Panc1 (cell line): ENCODE results near the gene TUB. TPM values are rescaled to one million over a fixed set of nuclear protein-coding genes. Genes with fewer than 3 reads are reported as not detected.

Experiments used
- ATAC-seq: fragments of 200-7000 bp; cut with Tn5 transposase; 2 replicates; pipeline ENCODE4 v1.9.1; 2020; ENCODE audit warnings: mild to moderate bottlenecking, moderate library complexity
- BruUV-seq: library from RNA; stranded (reverse); fragments of 400-500 nt; replicated peaks from 2 replicates; lab custom pipeline; 2021; lab: Mats Ljungman, UMichigan
- CTCF ChIA-PET: fragments of 300-600 bp; sonication (Branson Sonifier 250); formaldehyde crosslinking; loops from one replicate; lab custom pipeline; 2022; ENCODE audit warnings: antibody characterized with exemption; lab: Charles Lee
- POLR2A ChIA-PET: fragments of 300-600 bp; sonication (Branson Sonifier 250); formaldehyde crosslinking; loops from one replicate; lab custom pipeline; 2022; ENCODE audit warnings: antibody characterized with exemption; lab: Charles Lee
- DNase-seq: peaks from one replicate; pipeline ENCODE4 v3.0.0-alpha.2; 2010; ENCODE audit warnings: low read depth, low spot score
- H3K27ac ChIP-seq: 2 replicates; pipeline ENCODE4 v1.5.1; 2011; ENCODE audit warnings: mild to moderate bottlenecking, low read length, inconsistent platforms
- H3K27me3 ChIP-seq: fragments of 200-500 bp; sonication (Bioruptor generic); 2 replicates; pipeline ENCODE4 v1.6.0; 2014; ENCODE audit warnings: low read length, inconsistent platforms; ENCODE audit not compliant: control insufficient read depth, insufficient read depth
- H3K36me3 ChIP-seq: fragments of 200-500 bp; sonication (Bioruptor generic); 2 replicates; pipeline ENCODE4 v1.5.1; 2014; ENCODE audit warnings: inconsistent platforms, mild to moderate bottlenecking, low read length, moderate library complexity; ENCODE audit not compliant: control insufficient read depth, insufficient read depth
- H3K4me1 ChIP-seq: 2 replicates; pipeline ENCODE4 v1.5.1; 2011; ENCODE audit warnings: inconsistent platforms, mild to moderate bottlenecking, low read length, moderate library complexity; ENCODE audit not compliant: control insufficient read depth, insufficient read depth
- H3K4me3 ChIP-seq, 2 experiments: 2 replicates each; pipeline ENCODE4 v1.5.1; 2011 to 2012; ENCODE audit warnings: low read depth in 2 of 2, low read length in 2 of 2, mild to moderate bottlenecking in 2 of 2, inconsistent platforms in 1 of 2, moderate library complexity in 1 of 2
- H3K9me3 ChIP-seq: fragments of 200-500 bp; sonication (Bioruptor generic); 2 replicates; pipeline ENCODE4 v1.5.1; 2014; ENCODE audit warnings: low read depth, mild to moderate bottlenecking, inconsistent platforms, low read length, moderate library complexity; ENCODE audit not compliant: control insufficient read depth, insufficient read depth
- POLR2AphosphoS5 ChIP-seq: IDR thresholded peaks from 2 replicates; pipeline ENCODE4 v1.6.1; 2012; ENCODE audit warnings: mild to moderate bottlenecking, low read depth, low read length, moderate library complexity
- SIN3A ChIP-seq: IDR thresholded peaks from 2 replicates; pipeline ENCODE4 v1.6.1; 2012; ENCODE audit warnings: low read depth, mild to moderate bottlenecking, low read length, moderate library complexity, borderline replicate concordance; ENCODE audit not compliant: insufficient read depth
- TCF7L2 ChIP-seq: IDR thresholded peaks from 2 replicates; pipeline ENCODE4 v1.6.1; 2011; ENCODE audit warnings: mild to moderate bottlenecking, low read depth, low read length, inconsistent platforms
- in situ Hi-C: cut with HindIII; loops from 2 replicates; pipeline ENCODE4 v1.10.0; 2016; ENCODE audit warnings: low sequenced_read_pairs, low pct_unique_long_range_greater_than_20kb
- intact Hi-C: fragments of 100-400 bp; cut with micrococcal nuclease; formaldehyde crosslinking; loops from one replicate; pipeline ENCODE4 v1.10.0; 2022; ENCODE audit not compliant: unreplicated experiment
- total RNA-seq: library from RNA; stranded (reverse); gene quantifications from one replicate; pipeline ENCODE4 v1.2.1, GENCODE V29; 2021; ENCODE audit not compliant: unreplicated experiment
- TF ChIP-seq, protein P1 (sequence below): fragments of 450-650 bp; IDR thresholded peaks from 2 replicates; pipeline ENCODE4 v1.5.1; 2017; ENCODE audit warnings: mild to moderate bottlenecking
- TF ChIP-seq, protein P2 (sequence below), 2 experiments: IDR thresholded peaks; 2 replicates each; pipeline ENCODE4 v1.6.1; 2011 to 2012; ENCODE audit warnings: low read depth in 2 of 2, control low read depth in 1 of 2, low read length in 1 of 2, mild to moderate bottlenecking in 1 of 2, moderate library complexity in 1 of 2; ENCODE audit not compliant: insufficient read depth in 1 of 2

TUB gene
- total RNA-seq, 1 experiment from 2014 or later: 4.3 TPM

DNA sequence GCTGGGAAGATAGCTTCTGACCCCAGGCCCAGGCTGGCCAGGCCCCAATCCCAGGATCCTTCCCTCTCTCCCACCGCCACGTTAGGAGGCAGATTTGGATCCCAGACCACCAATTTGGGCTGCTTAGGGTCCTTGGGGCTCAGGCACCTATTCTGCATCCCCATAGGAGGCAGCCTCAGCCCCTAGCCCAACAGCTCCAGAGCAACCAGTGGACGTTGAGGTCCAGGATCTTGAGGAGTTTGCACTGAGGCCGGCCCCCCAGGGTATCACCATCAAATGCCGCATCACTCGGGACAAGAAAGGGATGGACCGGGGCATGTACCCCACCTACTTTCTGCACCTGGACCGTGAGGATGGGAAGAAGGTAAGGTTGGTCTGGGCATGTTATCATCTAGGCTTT lies 16.1 kb downstream of the TUB start:
- H3K27me3 ChIP-seq: no peaks in the 10 kb centered on the region
- in situ Hi-C loops: no loop called here
- intact Hi-C loops: loop anchor here (10.0 kb wide), 1 partner anchor 202 kb away; no protein-coding TSS in a partner anchor
- H3K4me3 ChIP-seq: no peak overlapping the region
- no peak for ATAC-seq
- BruUV-seq: no TSS peak
- ChIA-PET CTCF (interaction anchor here (4.0 kb wide), 1 partner anchor 64 kb away, joined by 45 read pairs; no protein-coding TSS in a partner anchor), POLR2A (no interaction called here)
- no peaks in the 10 kb centered on the region for H3K4me1 ChIP-seq
- TF ChIP-seq SIN3A: no peak
- no peak for TF ChIP-seq POLR2AphosphoS5
- TF ChIP-seq, protein P1, sequence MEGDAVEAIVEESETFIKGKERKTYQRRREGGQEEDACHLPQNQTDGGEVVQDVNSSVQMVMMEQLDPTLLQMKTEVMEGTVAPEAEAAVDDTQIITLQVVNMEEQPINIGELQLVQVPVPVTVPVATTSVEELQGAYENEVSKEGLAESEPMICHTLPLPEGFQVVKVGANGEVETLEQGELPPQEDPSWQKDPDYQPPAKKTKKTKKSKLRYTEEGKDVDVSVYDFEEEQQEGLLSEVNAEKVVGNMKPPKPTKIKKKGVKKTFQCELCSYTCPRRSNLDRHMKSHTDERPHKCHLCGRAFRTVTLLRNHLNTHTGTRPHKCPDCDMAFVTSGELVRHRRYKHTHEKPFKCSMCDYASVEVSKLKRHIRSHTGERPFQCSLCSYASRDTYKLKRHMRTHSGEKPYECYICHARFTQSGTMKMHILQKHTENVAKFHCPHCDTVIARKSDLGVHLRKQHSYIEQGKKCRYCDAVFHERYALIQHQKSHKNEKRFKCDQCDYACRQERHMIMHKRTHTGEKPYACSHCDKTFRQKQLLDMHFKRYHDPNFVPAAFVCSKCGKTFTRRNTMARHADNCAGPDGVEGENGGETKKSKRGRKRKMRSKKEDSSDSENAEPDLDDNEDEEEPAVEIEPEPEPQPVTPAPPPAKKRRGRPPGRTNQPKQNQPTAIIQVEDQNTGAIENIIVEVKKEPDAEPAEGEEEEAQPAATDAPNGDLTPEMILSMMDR: no peak
- TF ChIP-seq, protein P2, sequence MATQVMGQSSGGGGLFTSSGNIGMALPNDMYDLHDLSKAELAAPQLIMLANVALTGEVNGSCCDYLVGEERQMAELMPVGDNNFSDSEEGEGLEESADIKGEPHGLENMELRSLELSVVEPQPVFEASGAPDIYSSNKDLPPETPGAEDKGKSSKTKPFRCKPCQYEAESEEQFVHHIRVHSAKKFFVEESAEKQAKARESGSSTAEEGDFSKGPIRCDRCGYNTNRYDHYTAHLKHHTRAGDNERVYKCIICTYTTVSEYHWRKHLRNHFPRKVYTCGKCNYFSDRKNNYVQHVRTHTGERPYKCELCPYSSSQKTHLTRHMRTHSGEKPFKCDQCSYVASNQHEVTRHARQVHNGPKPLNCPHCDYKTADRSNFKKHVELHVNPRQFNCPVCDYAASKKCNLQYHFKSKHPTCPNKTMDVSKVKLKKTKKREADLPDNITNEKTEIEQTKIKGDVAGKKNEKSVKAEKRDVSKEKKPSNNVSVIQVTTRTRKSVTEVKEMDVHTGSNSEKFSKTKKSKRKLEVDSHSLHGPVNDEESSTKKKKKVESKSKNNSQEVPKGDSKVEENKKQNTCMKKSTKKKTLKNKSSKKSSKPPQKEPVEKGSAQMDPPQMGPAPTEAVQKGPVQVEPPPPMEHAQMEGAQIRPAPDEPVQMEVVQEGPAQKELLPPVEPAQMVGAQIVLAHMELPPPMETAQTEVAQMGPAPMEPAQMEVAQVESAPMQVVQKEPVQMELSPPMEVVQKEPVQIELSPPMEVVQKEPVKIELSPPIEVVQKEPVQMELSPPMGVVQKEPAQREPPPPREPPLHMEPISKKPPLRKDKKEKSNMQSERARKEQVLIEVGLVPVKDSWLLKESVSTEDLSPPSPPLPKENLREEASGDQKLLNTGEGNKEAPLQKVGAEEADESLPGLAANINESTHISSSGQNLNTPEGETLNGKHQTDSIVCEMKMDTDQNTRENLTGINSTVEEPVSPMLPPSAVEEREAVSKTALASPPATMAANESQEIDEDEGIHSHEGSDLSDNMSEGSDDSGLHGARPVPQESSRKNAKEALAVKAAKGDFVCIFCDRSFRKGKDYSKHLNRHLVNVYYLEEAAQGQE (IDR thresholded peaks at IDR 0.05; ENCODE audit: insufficient read depth in 1 of 2, low read depth in 2 of 2, low read length in 1 of 2): no peak
- TF ChIP-seq TCF7L2: no peak
- H3K9me3 ChIP-seq: no peaks in the 10 kb centered on the region
- no peak overlapping the region for H3K27ac ChIP-seq
- DNase-seq: no peak
- H3K36me3 ChIP-seq: no peaks in the 10 kb centered on the region

DNA sequence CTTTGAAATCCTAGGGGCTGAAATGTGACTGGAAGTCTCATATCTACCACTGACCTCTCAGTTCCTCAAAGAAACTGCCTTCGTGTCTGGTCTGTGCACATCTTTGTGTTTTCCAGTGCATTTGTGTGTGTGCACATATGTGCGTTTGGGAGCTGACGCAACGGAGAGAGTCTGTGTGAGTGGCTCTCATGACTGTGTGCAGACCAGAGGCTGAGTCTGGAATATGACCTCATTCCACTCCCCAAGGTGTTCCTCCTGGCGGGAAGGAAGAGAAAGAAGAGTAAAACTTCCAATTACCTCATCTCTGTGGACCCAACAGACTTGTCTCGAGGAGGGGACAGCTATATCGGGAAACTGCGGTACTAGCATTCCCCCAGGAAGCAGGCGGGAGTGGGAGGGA lies 16.5 kb downstream of the TUB start:
- Histone ChIP-seq H3K27me3 (no peaks in the 10 kb centered on the region), H3K4me3 (no peak overlapping the region), H3K36me3 (no peaks in the 10 kb centered on the region), H3K9me3 (no peaks in the 10 kb centered on the region), H3K27ac (no peak overlapping the region), H3K4me1 (no peaks in the 10 kb centered on the region)
- no TSS peak for BruUV-seq
- ChIA-PET POLR2A (no interaction called here), CTCF (interaction anchor here (0.6 to 4.0 kb wide), 2 partner anchors 12 to 64 kb away, joined by 3 to 45 read pairs; no protein-coding TSS in a partner anchor)
- DNase-seq (no peak), ATAC-seq (no peak)
- in situ Hi-C loops (no loop called here), intact Hi-C loops (loop anchor here (10.0 kb wide), 1 partner anchor 203 kb away; no protein-coding TSS in a partner anchor)
- TF ChIP-seq, protein P1: no peak
- TF ChIP-seq POLR2AphosphoS5 (no peak), TCF7L2 (no peak), SIN3A (no peak)
- TF ChIP-seq, protein P2 (IDR thresholded peaks at IDR 0.05; ENCODE audit: insufficient read depth in 1 of 2, low read depth in 2 of 2, low read length in 1 of 2): no peak
